NCI-H1092 treated with DMSO at 0.1 percent for 48 hours (cell line): ENCODE results near the gene ACAD11.
"Not testable (repeated sequence)": the region's sequence is repeated elsewhere in the genome, so short reads cannot be mapped to it uniquely, and the experiment has no call there.

Experiments
- DNase-seq: peaks from one replicate; lab custom pipeline; 2025; lab: John Stamatoyannopoulos, UW

ACAD11 gene

GRCh38 chr3:132605374-132605792 lies 54.2 kb downstream of the ACAD11 start:
- no peak for DNase-seq

GRCh38 chr3:132600614-132601013 lies 59.0 kb downstream of the ACAD11 start:
- not testable (repeated sequence) for DNase-seq

GRCh38 chr3:132598181-132598580 lies 61.4 kb downstream of the ACAD11 start:
- DNase-seq = no peak

GRCh38 chr3:132597660-132598059 lies 61.9 kb downstream of the ACAD11 start:
- no peak for DNase-seq

GRCh38 chr3:132596816-132597433 lies 62.7 kb downstream of the ACAD11 start, which contains the start of gene ACKR4:
ACKR4 (plus strand) TSS chr3:132597270; CDS start chr3:132600398, 3,128 bp downstream.
- no peak for DNase-seq

GRCh38 chr3:132596326-132596725 lies 63.3 kb downstream of the ACAD11 start:
- no peak for DNase-seq

GRCh38 chr3:132595014-132595413 lies 64.6 kb downstream of the ACAD11 start:
- no peak for DNase-seq

- DNase-seq = no peak
These were observed 65.1 kb downstream of the ACAD11 start for GRCh38 chr3:132594498-132594897.

- DNase-seq = no peak
These were observed 65.7 kb downstream of the ACAD11 start for GRCh38 chr3:132593947-132594323.

- no peak for DNase-seq
These were observed 66.2 kb downstream of the ACAD11 start for GRCh38 chr3:132593241-132593946.

- no peak for DNase-seq
These were observed 67.4 kb downstream of the ACAD11 start for GRCh38 chr3:132592216-132592615.

- no peak for DNase-seq
These were observed 72.2 kb downstream of the ACAD11 start for GRCh38 chr3:132587401-132587800.

- no peak for DNase-seq
These were observed 85.8 kb downstream of the ACAD11 start for GRCh38 chr3:132573797-132574211.

- DNase-seq = no peak
These were observed 89.6 kb downstream of the ACAD11 start for GRCh38 chr3:132570016-132570415.

GRCh38 chr3:132569580-132569979 lies 90.0 kb downstream of the ACAD11 start:
- DNase-seq = no peak

GRCh38 chr3:132569153-132569552 lies 90.5 kb downstream of the ACAD11 start:
- no peak for DNase-seq

- DNase-seq = no peak
These were observed 91.2 kb downstream of the ACAD11 start for GRCh38 chr3:132568422-132568821.

GRCh38 chr3:132564070-132564465 lies 95.5 kb downstream of the ACAD11 start:
- no peak for DNase-seq

- no peak for DNase-seq
These were observed 96.1 kb downstream of the ACAD11 start for GRCh38 chr3:132563420-132564069.

- no peak for DNase-seq
These were observed 98.6 kb downstream of the ACAD11 start for GRCh38 chr3:132561003-132561402.

- no peak for DNase-seq
These were observed 103.0 kb downstream of the ACAD11 start for GRCh38 chr3:132556508-132557159.

GRCh38 chr3:132556036-132556386 lies 103.6 kb downstream of the ACAD11 start:
- DNase-seq = not testable (repeated sequence)
